Measurements from ENCODE around the gene CCNL2. TPM values are rescaled to one million over a fixed set of nuclear protein-coding genes. Genes with fewer than 3 reads are reported as not detected.
A peak's percentile ranks its signal among the peaks of the same experiment; 100 is the strongest.
"Not testable (repeated sequence)": the region's sequence is repeated elsewhere in the genome, so short reads cannot be mapped to it uniquely, and the experiment has no call there.

Gene CCNL2
- total and polyA plus RNA-seq, 2 donors (not counting 1 experiment from before 2014, with no cell fraction given): 263 to 347 TPM

GRCh38 chr1:1418464-1419362 is 19.6 kb upstream of the CCNL2 start:
- ATAC-seq (ENCODE audit: low read depth) (no peak), DNase-seq (peak; percentile 13)
- peak overlapping the region; percentile 6 for H3K27ac Mint-ChIP-seq
- Histone ChIP-seq H3K27me3 (replicated peaks in 1 of 4; ENCODE audit: control extremely low read depth in 1 of 4, control insufficient read depth in 3 of 4, insufficient read depth in 4 of 4, low read length in 3 of 4) (peaks cover 0 to 26% (median 6%) of the 10 kb centered on the region in 4 experiments), H3K4me1 (ENCODE audit: control insufficient read depth in 2 of 2, insufficient read depth in 2 of 2, low read length in 2 of 2) (no peaks in the 10 kb centered on the region), H2AFZ (ENCODE audit: insufficient read depth, low read depth, low read length, poor library complexity, severe bottlenecking) (peak overlapping the region; percentile 22), H3K79me2 (ENCODE audit: control insufficient read depth, insufficient read depth, low read length) (no peaks in the 10 kb centered on the region), H3K4me3 (ENCODE audit: control extremely low read depth in 1 of 5, extremely low read depth in 1 of 5, insufficient read depth in 1 of 5, low read depth in 2 of 5, low read length in 4 of 5) (no peak overlapping the region), H3K27ac (ENCODE audit: low read length in 2 of 2) (no peak overlapping the region), H3K9me3 (ENCODE audit: control extremely low read depth in 1 of 3, control insufficient read depth in 2 of 3, insufficient read depth in 1 of 3, low read length in 2 of 3) (peaks cover 0 to 5% (median 0%) of the 10 kb centered on the region in 3 donors), H3K9ac (ENCODE audit: low read length) (no peak overlapping the region), H3K4me2 (replicated peaks; ENCODE audit: low read depth, low read length, poor library complexity, severe bottlenecking) (no peak overlapping the region), H4K20me1 (ENCODE audit: control insufficient read depth, insufficient read depth, low read length, poor library complexity, severe bottlenecking) (no peaks in the 10 kb centered on the region), H3K36me3 (replicated peaks in 1 of 2; ENCODE audit: control extremely low read depth in 1 of 2, control insufficient read depth in 1 of 2, extremely low read depth in 1 of 2, insufficient read depth in 2 of 2, low read length in 1 of 2) (no peaks in the 10 kb centered on the region)
- intact Hi-C loops (cut with micrococcal nuclease): no loop called here
- H3K27me3 Mint-ChIP-seq: peaks cover 13% of the 10 kb centered on the region
- POLR2A ChIA-PET: no interaction called here
- CTCF ChIA-PET: no interaction called here
- TF ChIP-seq CTCF (IDR thresholded peaks at IDR 0.05): no peak
- no peak for TF ChIP-seq EZH2 (IDR thresholded peaks at IDR 0.05; ENCODE audit: borderline replicate concordance, insufficient read depth, low read depth, low read length, poor library complexity, severe bottlenecking)
- H3K4me3 Mint-ChIP-seq: no peak overlapping the region
- H3K9me3 Mint-ChIP-seq (ENCODE audit: insufficient read depth): no peaks in the 10 kb centered on the region
- WGBS (ENCODE audit: insufficient coverage): 92% methylated on average over 16 of the region's 26 CpGs
- peaks cover 5% of the 10 kb centered on the region for H3K4me1 Mint-ChIP-seq

GRCh38 chr1:1417825-1418463 is 18.8 kb upstream of the CCNL2 start:
- H3K4me2 ChIP-seq (replicated peaks; ENCODE audit: low read depth, low read length, poor library complexity, severe bottlenecking); H3K9ac ChIP-seq (ENCODE audit: low read length); H3K4me1 Mint-ChIP-seq; DNase-seq; H4K20me1 ChIP-seq (ENCODE audit: control insufficient read depth, insufficient read depth, low read length, poor library complexity, severe bottlenecking); H3K27ac ChIP-seq (ENCODE audit: low read length in 2 of 2); H3K36me3 ChIP-seq (replicated peaks in 1 of 2; ENCODE audit: control extremely low read depth in 1 of 2, control insufficient read depth in 1 of 2, extremely low read depth in 1 of 2, insufficient read depth in 2 of 2, low read length in 1 of 2); H3K9me3 Mint-ChIP-seq (ENCODE audit: insufficient read depth); CTCF ChIA-PET; H3K79me2 ChIP-seq (ENCODE audit: control insufficient read depth, insufficient read depth, low read length); H3K9me3 ChIP-seq (ENCODE audit: control extremely low read depth in 1 of 3, control insufficient read depth in 2 of 3, insufficient read depth in 1 of 3, low read length in 2 of 3); H3K4me1 ChIP-seq (ENCODE audit: control insufficient read depth in 2 of 2, insufficient read depth in 2 of 2, low read length in 2 of 2); ATAC-seq (ENCODE audit: low read depth); H3K4me3 Mint-ChIP-seq; H3K27me3 Mint-ChIP-seq; H3K27ac Mint-ChIP-seq; H2AFZ ChIP-seq (ENCODE audit: insufficient read depth, low read depth, low read length, poor library complexity, severe bottlenecking); intact Hi-C loops (cut with micrococcal nuclease); H3K4me3 ChIP-seq (ENCODE audit: control extremely low read depth in 1 of 5, extremely low read depth in 1 of 5, insufficient read depth in 1 of 5, low read depth in 2 of 5, low read length in 4 of 5); POLR2A ChIA-PET: not testable (repeated sequence)
- WGBS (ENCODE audit: insufficient coverage): 88% methylated on average over 23 of the region's 25 CpGs
- peaks cover 0 to 23% (median 3%) of the 10 kb centered on the region in 4 experiments for H3K27me3 ChIP-seq (replicated peaks in 1 of 4; ENCODE audit: control extremely low read depth in 1 of 4, control insufficient read depth in 3 of 4, insufficient read depth in 4 of 4, low read length in 3 of 4)

- POLR2A ChIA-PET: not testable (repeated sequence)
Measured at GRCh38 chr1:1417396-1417795, 18.3 kb upstream of the CCNL2 start.

More at GRCh38 chr1:1417396-1417795, 18.3 kb upstream of the CCNL2 start:
- H3K27me3 Mint-ChIP-seq; H4K20me1 ChIP-seq (ENCODE audit: control insufficient read depth, insufficient read depth, low read length, poor library complexity, severe bottlenecking); H3K27ac Mint-ChIP-seq; DNase-seq; ATAC-seq (ENCODE audit: low read depth); H3K4me3 Mint-ChIP-seq; H3K4me1 ChIP-seq (ENCODE audit: control insufficient read depth in 2 of 2, insufficient read depth in 2 of 2, low read length in 2 of 2); H3K4me3 ChIP-seq (ENCODE audit: control extremely low read depth in 1 of 5, extremely low read depth in 1 of 5, insufficient read depth in 1 of 5, low read depth in 2 of 5, low read length in 4 of 5); H3K4me1 Mint-ChIP-seq; H3K36me3 ChIP-seq (replicated peaks in 1 of 2; ENCODE audit: control extremely low read depth in 1 of 2, control insufficient read depth in 1 of 2, extremely low read depth in 1 of 2, insufficient read depth in 2 of 2, low read length in 1 of 2); CTCF ChIA-PET; H3K9ac ChIP-seq (ENCODE audit: low read length); H2AFZ ChIP-seq (ENCODE audit: insufficient read depth, low read depth, low read length, poor library complexity, severe bottlenecking); H3K9me3 Mint-ChIP-seq (ENCODE audit: insufficient read depth); H3K27ac ChIP-seq (ENCODE audit: low read length in 2 of 2); intact Hi-C loops (cut with micrococcal nuclease); H3K4me2 ChIP-seq (replicated peaks; ENCODE audit: low read depth, low read length, poor library complexity, severe bottlenecking); H3K79me2 ChIP-seq (ENCODE audit: control insufficient read depth, insufficient read depth, low read length); H3K9me3 ChIP-seq (ENCODE audit: control extremely low read depth in 1 of 3, control insufficient read depth in 2 of 3, insufficient read depth in 1 of 3, low read length in 2 of 3): not testable (repeated sequence)
- peaks cover 0 to 20% (median 3%) of the 10 kb centered on the region in 4 experiments for H3K27me3 ChIP-seq (replicated peaks in 1 of 4; ENCODE audit: control extremely low read depth in 1 of 4, control insufficient read depth in 3 of 4, insufficient read depth in 4 of 4, low read length in 3 of 4)
- WGBS (ENCODE audit: insufficient coverage): 100% methylated on average over 1 of the region's 5 CpGs
